MM.1S (cell line): ENCODE data around the gene POFUT1.
"Not testable (repeated sequence)": the region's sequence is repeated elsewhere in the genome, so short reads cannot be mapped to it uniquely, and the experiment has no call there.

Experiments
- DNase-seq: peaks from one replicate; pipeline ENCODE4 v3.0.0-alpha.2; 2015
- H2AFZ ChIP-seq: fragments of 300-600 bp; sonication (generic); 2 replicates; pipeline ENCODE4 v1.6.0; 2016; ENCODE audit warnings: antibody characterized with exemption, low read length
- H3F3A ChIP-seq: fragments of 300-600 bp; sonication (generic); 2 replicates; pipeline ENCODE4 v1.6.1; 2016; ENCODE audit warnings: mild to moderate bottlenecking, antibody characterized with exemption, low read length, moderate library complexity, mixed read lengths; ENCODE audit not compliant: insufficient read depth
- H3K27ac ChIP-seq: fragments of 300-600 bp; sonication (generic); 2 replicates; pipeline ENCODE4 v1.5.1; 2016; ENCODE audit warnings: mild to moderate bottlenecking, low read length
- H3K27me3 ChIP-seq: fragments of 300-600 bp; sonication (generic); replicated peaks from 2 replicates; pipeline ENCODE4 v1.6.0; 2016; ENCODE audit warnings: low read length; ENCODE audit not compliant: insufficient read depth
- H3K36me3 ChIP-seq: fragments of 300-600 bp; sonication (generic); replicated peaks from 2 replicates; pipeline ENCODE4 v1.6.1; 2016; ENCODE audit warnings: mild to moderate bottlenecking, low read length, mixed read lengths; ENCODE audit not compliant: insufficient read depth
- H3K4me1 ChIP-seq: fragments of 300-600 bp; sonication (generic); 2 replicates; pipeline ENCODE4 v1.6.1; 2016; ENCODE audit warnings: low read length, mixed read lengths
- H3K4me2 ChIP-seq: fragments of 300-600 bp; sonication (generic); 2 replicates; pipeline ENCODE4 v1.6.0; 2016; ENCODE audit warnings: low read depth, low read length
- H3K4me3 ChIP-seq: fragments of 300-600 bp; sonication (generic); 2 replicates; pipeline ENCODE4 v1.5.1; 2016; ENCODE audit warnings: low read length, mixed read lengths
- H3K79me2 ChIP-seq: fragments of 300-600 bp; sonication (generic); 2 replicates; pipeline ENCODE4 v1.6.1; 2016; ENCODE audit warnings: mixed run types, low read length, mixed read lengths
- H3K9ac ChIP-seq: fragments of 300-600 bp; sonication (generic); 2 replicates; pipeline ENCODE4 v1.6.1; 2016; ENCODE audit warnings: low read length, mixed read lengths
- H3K9me2 ChIP-seq: fragments of 300-600 bp; sonication (generic); replicated peaks from 2 replicates; pipeline ENCODE4 v1.6.1; 2016; ENCODE audit warnings: mild to moderate bottlenecking, low read length, mixed read lengths; ENCODE audit not compliant: insufficient read depth
- H3K9me3 ChIP-seq: fragments of 300-600 bp; sonication (generic); replicated peaks from 2 replicates; pipeline ENCODE4 v1.6.1; 2016; ENCODE audit warnings: mild to moderate bottlenecking, low read length, mixed read lengths; ENCODE audit not compliant: insufficient read depth
- H4K20me1 ChIP-seq: fragments of 300-600 bp; sonication (generic); 2 replicates; pipeline ENCODE4 v1.6.1; 2016; ENCODE audit warnings: mild to moderate bottlenecking, low read length, moderate library complexity, mixed read lengths; ENCODE audit not compliant: insufficient read depth
- CTCF ChIP-seq: fragments of 300-600 bp; sonication (generic); IDR thresholded peaks from 2 replicates; pipeline ENCODE4 v1.5.1; 2016; ENCODE audit warnings: antibody characterized with exemption, low read length, mixed read lengths
- EZH2 ChIP-seq: fragments of 300-600 bp; sonication (generic); optimal IDR thresholded peaks from 2 replicates; pipeline ENCODE3; 2017; ENCODE audit warnings: low read depth, mild to moderate bottlenecking, antibody characterized with exemption, low read length, mixed read lengths
- EZH2phosphoT487 ChIP-seq: fragments of 300-600 bp; sonication (generic); IDR thresholded peaks from 2 replicates; pipeline ENCODE4 v1.6.1; 2018; ENCODE audit warnings: antibody characterized with exemption, low read length

The POFUT1 gene

GRCh38 chr20:32167552-32167951 lies 40.1 kb upstream of the POFUT1 start:
- H3K9me2 ChIP-seq, result no peaks in the 10 kb centered on the region
- H3K27ac ChIP-seq, result no peak overlapping the region
- no peak overlapping the region for H3K4me3 ChIP-seq
- H3K9me3 ChIP-seq, result no peaks in the 10 kb centered on the region
- no peaks in the 10 kb centered on the region for H3K27me3 ChIP-seq
- no peaks in the 10 kb centered on the region for H3F3A ChIP-seq
- no peaks in the 10 kb centered on the region for H4K20me1 ChIP-seq
- H3K79me2 ChIP-seq, result no peaks in the 10 kb centered on the region
- no peak for TF ChIP-seq EZH2
- no peak for TF ChIP-seq EZH2phosphoT487
- TF ChIP-seq CTCF, result no peak
- H3K4me1 ChIP-seq, result no peaks in the 10 kb centered on the region
- H2AFZ ChIP-seq, result no peak overlapping the region
- peaks cover 3% of the 10 kb centered on the region; the same call in 1 of the 2 replicates for H3K36me3 ChIP-seq
- no peak overlapping the region for H3K9ac ChIP-seq
- no peak overlapping the region for H3K4me2 ChIP-seq
- DNase-seq, result no peak

GRCh38 chr20:32168184-32168910 lies 39.3 kb upstream of the POFUT1 start:
- Histone ChIP-seq H3K79me2 (no peaks in the 10 kb centered on the region), H3K4me3 (no peak overlapping the region)
- TF ChIP-seq EZH2 (no peak), CTCF (no peak), EZH2phosphoT487 (no peak)

GRCh38 chr20:32177696-32178095 lies 30.0 kb upstream of the POFUT1 start:
- not testable (repeated sequence) for H3K4me1 ChIP-seq, H3K4me3 ChIP-seq, H3K27me3 ChIP-seq, H3K9ac ChIP-seq, H3K4me2 ChIP-seq, H3K36me3 ChIP-seq, H3F3A ChIP-seq, DNase-seq, H3K9me2 ChIP-seq, H2AFZ ChIP-seq, H3K79me2 ChIP-seq, H4K20me1 ChIP-seq, H3K27ac ChIP-seq, H3K9me3 ChIP-seq

More at GRCh38 chr20:32168184-32168910, 39.3 kb upstream of the POFUT1 start:
- no peak for DNase-seq
- H3K36me3 ChIP-seq, result peaks cover 3% of the 10 kb centered on the region; the same call in 1 of the 2 replicates
- no peak overlapping the region for H2AFZ ChIP-seq
- no peak overlapping the region for H3K27ac ChIP-seq
- no peaks in the 10 kb centered on the region for H4K20me1 ChIP-seq
- no peak overlapping the region for H3K4me2 ChIP-seq
- no peaks in the 10 kb centered on the region for H3K9me2 ChIP-seq
- H3F3A ChIP-seq, result no peaks in the 10 kb centered on the region
- no peak overlapping the region for H3K9ac ChIP-seq
- no peaks in the 10 kb centered on the region for H3K9me3 ChIP-seq
- H3K4me1 ChIP-seq, result no peaks in the 10 kb centered on the region
- H3K27me3 ChIP-seq, result no peaks in the 10 kb centered on the region

GRCh38 chr20:32179515-32179914 lies 28.2 kb upstream of the POFUT1 start:
- Histone ChIP-seq H3K36me3 (no peaks in the 10 kb centered on the region), H3K79me2 (no peaks in the 10 kb centered on the region), H4K20me1 (no peaks in the 10 kb centered on the region), H3K9me2 (no peaks in the 10 kb centered on the region), H3K4me1 (peaks cover 7% of the 10 kb centered on the region), H3K4me3 (peak overlapping the region; percentile 59), H3K9me3 (no peaks in the 10 kb centered on the region), H2AFZ (peak overlapping the region; percentile 94), H3F3A (peaks cover 8% of the 10 kb centered on the region), H3K27ac (peak overlapping the region; percentile 83), H3K27me3 (no peaks in the 10 kb centered on the region), H3K4me2 (peak overlapping the region; percentile 91), H3K9ac (peak overlapping the region; percentile 46; the same call in 1 of the 2 replicates)
- TF ChIP-seq EZH2phosphoT487 (no peak), EZH2 (no peak), CTCF (no peak)
- no peak for DNase-seq
